HG02571 (cell line): ENCODE results near the gene PARS2.

Experiments
- ATAC-seq: cut with Tn5 transposase; IDR thresholded peaks from one replicate; pipeline ENCODE4 v1.9.1; 2021; ENCODE audit warnings: mild to moderate bottlenecking, moderate library complexity; ENCODE audit not compliant: unreplicated experiment

The PARS2 gene

DNA sequence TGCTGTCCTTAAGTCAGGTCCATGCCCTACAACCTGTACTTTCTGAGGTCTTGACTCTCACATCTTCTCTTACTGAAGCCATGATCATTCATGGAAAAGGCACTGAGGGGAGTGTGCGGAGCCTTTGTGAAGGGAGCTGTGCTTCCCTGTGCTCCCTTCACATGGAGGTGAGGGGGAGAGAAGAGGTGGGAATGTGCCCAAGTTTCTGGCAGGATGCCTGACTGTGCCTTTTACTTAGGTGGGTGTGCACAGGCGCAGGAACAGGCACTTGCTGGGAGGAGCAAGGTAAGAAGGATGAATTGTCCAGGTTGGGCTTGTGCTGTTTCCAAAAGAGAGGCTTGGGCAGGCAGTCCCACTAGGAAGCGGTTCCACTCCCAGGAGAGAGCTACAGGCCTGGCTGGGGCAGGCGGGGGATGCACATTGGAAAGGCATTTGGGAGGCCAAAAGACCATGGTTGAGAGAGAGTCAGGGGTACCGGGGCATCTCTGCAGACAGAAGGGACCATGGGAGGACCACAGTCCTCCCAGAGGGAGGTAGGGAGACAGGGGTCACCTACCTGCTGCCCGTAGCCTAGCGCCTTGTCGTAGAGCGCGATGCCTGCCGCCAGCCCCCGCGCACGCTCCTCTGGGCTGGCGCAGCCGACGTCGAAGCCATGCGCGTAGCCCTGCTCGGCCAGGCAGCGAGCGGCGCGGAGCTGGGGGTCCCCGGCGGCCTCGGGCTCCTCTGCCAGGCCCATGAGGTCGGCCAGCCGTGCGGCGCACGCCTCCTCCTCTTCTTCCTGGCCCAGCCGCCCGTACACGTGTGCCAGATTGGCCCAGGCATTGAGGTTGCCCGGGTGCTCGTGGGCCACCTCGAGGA lies 35.9 kb upstream of the PARS2 start:
- ATAC-seq: no peak

DNA sequence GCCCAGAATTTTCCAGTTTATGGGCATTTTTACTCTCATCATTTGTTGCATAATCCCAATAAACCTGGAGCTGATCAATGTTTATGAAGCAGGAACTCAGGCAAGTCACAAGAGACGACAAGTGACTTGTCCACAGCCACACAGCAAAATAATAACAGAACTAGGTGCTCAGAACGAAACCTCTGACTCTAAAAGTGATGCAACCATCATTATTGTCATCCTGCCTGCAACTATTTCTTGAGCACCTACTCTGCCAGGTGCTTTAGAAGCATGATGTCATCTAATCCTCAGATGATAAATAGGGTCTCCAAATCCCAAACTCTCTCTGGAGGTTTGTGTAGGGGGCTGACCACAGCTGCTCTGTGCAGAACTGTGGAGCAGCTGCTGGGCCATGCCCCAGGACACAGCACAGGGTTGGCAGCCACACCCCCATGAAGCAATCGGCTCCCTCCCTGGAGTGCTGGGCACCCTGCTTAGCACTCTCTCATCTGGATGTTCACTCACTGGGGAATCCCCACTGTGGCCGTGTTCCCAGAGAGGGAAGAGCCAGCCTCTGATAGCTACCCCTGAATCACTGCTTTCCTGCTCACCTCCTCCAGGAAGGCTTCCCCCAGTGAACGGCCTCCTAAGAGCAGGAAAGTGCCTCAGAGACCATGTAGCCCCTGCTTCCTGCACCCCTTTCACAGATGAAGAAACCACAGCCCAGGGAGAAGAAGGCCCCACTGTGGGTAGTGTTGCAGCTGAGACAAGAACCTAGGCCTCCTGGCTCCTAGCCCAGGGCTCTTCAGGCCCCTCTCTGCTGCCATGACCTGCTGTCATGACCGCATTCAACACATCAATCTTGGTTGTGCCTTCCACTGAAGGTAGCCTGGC lies 34.7 kb upstream of the PARS2 start:
- peak; percentile 33 for ATAC-seq

DNA sequence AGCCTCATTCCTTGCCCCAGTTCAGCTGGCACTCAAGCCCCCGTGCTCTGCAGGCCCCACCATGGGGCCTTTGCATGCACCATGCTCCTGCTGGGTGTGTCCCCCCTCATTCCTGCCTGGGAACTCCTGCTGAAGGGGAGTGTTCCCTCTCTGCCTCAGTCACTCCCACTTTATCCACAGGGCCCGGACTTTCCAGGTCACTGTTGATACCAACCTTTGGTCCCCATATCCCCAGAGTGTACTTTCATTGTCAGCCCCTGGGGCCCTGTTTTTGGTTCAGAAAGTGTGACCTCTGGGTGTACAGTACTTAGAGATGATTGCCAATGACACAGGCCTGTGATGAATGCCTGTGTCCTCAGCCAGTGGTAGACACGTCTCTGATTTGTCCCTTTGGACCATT lies 33.9 kb upstream of the PARS2 start:
- ATAC-seq: no peak

DNA sequence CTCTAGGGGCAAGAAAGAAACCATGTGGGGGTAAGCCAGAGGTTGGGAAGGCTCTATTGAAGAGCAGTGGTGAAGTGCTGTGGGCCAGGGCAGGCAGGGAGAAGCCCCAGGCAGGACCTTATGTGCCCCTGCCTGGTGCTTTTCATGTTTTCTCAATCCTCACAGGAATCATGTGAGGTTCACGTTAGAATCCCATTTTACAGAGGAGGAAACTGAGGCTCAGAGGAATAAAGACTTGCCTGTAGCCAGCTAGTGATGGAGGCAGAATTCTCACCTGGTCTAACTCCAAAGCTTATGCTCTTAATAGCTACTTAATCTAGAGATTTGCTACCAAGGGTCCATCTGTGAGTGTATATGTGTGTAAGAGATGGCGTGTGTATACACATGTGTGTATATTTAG lies 32.6 kb upstream of the PARS2 start:
- no peak for ATAC-seq

DNA sequence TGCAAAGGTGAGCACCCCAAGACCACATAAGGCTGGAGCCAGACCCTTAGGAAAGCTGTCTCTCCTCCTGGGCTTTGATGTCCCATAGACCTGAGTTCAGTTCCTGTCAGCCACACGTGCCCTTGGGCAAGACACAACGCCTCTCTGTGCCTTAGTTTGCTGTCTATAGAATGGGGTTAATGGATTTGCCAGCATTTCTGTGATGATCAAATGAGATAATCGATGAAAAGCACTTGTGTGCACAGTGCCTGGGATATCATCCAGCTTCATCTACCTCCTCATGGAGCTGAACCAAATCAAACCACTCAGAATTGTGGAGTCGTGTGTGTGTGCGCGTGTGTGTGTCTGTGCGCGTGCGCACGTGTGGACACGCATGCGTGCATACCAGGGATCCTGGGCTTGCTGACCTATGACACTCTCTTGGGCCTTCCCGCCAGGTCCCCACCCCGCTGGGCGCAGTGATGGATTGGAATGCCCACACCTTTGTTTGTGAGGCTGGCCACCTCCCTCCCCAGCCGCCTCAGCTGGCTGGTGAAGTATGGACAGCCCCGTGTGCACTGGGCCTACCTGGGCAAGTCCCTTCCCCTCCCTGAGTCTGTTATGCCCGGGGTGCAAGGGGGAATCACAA lies 31.6 kb upstream of the PARS2 start:
- no peak for ATAC-seq

DNA sequence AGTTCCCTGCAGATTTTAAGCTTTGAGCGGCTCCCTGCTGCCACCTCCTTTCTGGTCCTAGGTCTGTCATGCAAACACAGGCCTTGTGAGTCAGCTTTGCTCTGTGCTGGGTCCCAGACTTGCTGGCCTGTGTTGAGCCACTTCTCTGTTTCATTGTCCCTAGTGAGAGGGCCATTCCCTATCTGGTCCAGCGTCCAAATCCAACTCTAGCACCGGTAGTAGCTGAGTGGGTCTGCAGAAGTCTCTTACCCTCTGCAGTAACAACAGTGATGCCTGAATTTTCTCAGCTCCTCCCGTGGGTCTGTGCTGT lies 31.0 kb upstream of the PARS2 start:
- ATAC-seq: no peak

DNA sequence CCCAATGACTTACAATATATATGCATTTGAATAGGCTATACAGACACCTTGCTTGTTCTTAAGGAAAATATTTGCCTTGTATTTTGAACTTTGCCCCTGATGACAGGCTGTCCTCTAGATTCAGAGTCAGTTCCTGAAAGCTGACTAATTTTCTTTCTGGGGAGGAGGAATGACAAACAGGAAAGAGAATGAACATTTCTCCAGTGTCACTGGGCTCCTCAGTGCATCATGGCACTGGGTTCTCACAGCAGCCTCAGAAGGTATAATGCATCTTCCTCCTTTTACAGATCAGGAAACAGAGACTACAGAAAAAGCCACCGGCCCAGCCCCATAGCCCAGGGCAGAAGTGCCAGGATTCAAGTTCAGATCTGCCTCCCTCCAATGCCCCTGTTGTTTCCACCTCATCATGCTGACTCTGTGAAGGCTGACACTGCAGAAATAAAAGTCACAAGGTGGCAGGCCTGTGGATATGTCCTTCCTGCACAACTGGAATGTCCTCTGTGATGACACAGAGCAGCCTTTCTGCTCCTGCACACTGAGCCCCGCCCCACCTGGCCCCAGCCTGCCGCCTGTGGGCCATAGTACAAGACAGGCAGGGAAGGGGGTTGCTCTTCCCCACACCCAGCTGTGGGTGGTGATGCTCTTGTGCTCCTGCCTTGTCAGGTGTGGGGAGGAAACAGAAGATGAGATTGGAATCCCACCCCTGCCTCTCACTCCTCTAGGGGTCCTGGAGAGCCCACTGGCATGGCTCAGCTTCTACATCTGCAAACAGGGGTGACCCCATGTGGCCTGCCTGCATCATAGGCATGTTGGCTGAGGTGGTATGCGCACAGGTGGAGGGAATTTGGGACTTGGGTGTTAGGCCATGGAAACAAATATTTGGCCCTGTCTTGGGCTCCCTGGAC lies 30.4 kb upstream of the PARS2 start:
- no peak for ATAC-seq

DNA sequence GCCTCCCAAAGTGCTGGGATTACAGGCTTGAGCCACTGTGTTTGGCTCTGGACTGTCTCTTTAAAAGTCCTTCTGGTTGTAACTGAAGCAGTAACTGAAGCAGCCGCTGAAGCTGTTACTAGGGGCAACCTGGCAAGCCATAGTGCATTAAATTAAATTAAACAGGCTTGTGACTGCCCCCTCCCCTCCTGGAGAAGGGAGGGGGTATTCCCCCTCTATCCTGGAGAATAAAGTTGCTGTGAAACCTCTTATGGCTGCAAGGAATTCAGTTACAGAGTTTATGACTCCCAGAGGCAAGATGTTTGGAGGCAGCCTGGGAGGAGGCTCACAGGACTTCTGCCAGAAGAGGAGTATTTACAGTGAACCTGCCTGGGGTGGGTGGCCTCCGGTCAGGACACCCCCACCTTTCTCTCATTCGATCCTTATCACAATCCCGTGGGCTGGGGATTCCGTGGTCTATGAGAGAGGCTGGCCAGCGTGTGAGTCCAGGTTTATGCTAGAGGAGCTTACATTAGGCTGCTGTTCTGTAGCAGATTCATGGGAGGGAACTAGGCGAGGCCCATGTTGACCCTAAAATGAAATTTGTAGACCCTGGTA lies 28.5 kb upstream of the PARS2 start:
- ATAC-seq: no peak

DNA sequence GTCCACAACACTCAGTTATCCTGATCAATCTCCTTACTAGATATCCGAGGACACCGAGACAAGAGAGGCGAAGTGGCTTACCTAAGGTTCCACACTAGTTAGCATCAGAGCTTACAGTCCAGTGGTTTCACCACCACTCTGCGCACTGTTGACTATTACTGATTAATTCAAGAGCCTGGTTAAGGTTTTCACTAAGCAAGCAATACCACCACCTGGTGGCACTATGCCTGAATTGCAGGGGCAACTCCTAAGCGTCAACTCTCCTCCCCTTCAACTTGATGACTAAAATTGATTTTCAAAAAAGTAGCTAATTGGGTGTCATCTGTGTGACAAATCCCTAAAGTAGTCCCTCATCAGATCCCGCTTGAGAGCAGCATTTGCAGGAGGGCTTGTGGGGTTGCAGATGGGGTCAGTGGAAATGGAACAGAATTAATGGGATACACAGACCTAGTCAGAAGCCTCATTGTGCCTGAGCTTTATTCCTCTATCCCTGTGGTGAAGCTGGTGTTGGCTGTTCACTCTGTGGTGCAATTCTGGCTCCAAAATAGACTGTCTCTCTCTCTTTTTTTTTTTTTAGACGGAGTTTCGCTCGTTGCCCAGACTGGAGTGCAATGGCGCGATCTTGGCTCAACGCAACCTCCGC lies 27.7 kb upstream of the PARS2 start:
- no peak for ATAC-seq

DNA sequence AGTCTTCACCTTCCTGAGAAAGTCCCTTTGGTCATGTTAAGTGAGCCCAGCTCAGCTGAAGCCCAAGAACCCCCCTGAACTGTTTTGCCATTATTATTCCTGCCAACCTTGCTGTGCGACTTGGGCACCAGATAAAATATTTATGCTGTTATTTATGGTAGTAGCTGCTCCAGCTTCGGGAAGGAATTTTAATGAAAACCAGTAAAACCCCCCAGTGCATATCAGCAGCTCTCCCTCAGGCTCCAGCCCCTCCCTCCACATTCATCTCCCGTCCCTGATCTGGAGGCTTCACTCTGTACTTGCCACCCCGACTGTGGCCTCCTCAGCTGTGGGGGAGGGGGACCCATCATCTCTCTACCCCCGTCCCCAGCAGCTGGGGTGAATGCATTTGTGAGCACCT lies 24.1 kb upstream of the PARS2 start:
- ATAC-seq: no peak

DNA sequence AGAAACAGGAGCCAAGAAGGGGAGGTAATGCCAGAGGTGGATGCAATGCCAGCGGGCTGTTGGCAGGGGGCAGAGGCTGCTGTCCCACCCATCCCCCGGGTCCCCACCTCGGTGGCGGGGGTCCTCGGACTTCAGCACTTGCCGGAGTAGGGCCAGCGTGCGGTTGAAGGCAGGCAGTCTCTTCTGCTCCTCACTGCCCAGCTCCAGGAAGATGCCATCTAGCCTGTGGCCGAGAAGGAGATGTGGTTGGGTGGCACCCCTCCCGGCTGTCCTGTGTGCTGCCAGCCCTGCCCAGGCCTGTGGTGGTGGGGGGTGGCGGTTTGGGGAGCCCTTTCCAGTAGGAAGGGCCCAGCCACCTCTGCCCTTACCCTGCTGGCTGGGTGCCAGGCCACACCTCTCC lies 23.3 kb upstream of the PARS2 start:
- no peak for ATAC-seq

DNA sequence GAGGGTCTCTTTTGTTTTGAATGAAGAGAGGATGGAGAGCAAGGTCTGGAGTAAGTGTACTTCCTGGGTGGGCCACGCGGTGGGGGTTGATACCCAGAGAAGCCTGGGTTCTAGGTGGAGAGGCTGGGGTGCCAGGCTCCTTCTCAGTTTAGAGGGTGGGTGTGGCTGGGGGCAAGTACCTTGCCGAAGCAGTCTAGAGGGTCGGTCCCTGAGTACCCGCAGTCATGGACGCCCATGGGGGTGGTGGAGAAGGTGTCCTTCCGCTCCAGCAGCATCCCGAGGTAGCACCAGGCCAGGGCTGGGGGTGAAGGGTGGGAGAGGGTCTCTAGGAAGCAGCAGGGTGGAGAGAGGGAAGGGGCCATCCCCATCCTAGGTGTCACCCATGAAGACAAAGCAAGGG lies 22.5 kb upstream of the PARS2 start:
- no peak for ATAC-seq

DNA sequence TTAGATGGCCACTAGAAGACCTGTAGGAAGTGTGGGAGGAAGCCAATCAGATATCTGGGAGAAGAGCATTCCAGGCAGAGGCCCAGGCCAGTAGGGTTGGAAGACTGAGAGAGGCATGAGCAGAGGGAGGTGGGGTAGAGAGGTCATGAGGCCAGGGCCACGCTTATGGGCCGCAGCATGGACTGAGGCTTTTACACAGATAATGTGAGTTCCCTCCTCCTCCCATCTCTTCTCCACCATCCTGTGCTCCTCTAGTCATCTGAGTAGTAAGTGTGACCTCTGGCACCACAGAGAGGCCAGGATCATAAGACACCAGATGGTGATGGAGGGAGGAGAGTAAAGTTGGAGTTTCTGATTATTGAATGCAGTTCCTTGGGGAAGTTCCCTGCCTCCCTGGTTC lies 19.7 kb upstream of the PARS2 start:
- ATAC-seq: no peak

DNA sequence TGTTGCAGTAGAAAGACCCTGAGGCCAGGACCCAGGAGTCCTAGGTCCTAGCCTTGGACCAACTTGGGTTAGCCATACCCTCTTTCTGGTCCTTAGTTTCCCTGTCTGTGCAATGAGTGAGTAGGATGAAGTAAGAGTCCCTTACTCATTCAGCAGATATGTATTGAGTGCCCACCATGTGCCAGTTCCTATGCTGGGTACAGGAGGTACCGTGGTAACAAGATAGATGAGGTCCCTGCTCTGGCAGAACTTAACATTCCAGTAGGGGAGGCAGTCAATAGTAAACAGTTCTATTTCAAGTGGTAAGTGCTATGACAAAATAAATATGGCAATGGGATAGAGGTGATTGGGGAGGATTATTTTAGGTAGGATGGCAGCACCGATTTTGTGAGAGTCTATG lies 18.3 kb upstream of the PARS2 start:
- no peak for ATAC-seq

DNA sequence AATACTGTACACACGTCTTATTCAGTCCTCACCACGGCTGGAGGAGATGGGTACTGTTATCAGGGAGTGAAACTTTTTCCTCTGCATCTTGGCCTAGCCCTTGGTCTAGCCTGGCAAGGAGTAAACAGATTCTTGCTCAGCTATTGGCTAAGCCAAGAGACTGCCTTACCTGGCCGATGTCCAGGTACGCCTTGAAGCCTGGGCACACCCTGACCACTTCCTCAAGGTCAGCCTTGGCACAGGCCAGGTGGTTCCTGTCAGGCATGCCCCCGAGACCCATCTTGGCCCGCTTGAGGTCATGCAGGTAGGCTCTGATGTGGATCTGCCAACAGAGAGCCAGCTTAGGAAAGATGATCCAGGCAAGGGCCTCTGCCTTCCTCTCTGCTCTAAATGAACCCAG lies 17.8 kb upstream of the PARS2 start:
- no peak for ATAC-seq

DNA sequence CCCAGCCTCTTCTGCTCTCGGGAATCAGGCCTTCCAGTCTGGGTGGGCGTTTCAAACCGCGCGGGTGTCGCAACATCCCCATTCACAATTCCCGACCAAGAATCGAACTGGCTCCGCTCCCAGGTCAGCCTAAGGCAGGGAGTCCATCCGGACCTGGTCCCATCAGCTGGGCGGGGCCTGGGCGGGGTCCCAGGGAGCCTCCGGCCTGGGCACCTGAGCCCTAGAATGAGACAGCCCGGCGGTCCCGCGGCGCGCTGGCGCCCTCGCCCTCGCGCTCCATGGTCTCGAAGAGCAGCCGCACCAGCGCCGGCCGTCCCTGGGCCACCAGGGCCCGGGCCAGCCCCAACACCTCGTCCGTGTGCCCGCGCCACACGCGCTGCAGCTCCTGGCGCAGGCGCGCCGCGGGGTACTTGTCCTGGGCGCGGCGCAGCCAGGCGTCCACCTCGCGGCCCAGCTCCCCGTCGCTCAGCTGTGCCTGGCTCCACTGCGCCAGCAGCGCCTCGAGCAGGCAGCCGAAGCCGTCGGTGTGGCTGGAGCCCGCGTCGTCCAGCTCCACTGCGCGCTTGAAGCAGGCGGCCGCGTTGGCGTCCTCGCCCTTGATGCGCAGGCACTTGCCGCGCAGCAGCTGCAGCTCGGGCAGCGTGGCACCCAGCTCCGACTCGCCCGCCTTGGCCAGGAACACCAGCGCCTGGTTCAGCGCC lies 16.9 kb upstream of the PARS2 start:
- no peak for ATAC-seq

DNA sequence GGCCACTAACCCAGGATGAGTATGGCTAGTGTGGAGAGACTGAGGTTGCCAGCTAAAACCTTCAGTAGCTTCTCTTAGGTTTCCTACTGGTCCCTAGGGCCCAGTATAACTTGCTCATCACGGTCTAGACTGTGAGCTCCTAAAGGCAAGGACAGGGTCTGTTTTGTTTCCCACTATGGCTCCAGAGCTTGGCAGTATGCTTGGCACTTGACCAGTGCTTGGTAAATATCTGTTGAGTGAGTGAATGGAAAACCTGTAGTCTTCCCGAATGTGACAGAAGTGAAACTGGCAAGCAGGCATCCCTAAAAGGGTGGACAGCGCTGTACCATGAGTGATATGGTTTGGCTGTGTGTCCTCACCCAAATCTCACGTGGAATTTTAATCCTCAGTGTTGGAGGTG lies 13.1 kb upstream of the PARS2 start:
- ATAC-seq: no peak

DNA sequence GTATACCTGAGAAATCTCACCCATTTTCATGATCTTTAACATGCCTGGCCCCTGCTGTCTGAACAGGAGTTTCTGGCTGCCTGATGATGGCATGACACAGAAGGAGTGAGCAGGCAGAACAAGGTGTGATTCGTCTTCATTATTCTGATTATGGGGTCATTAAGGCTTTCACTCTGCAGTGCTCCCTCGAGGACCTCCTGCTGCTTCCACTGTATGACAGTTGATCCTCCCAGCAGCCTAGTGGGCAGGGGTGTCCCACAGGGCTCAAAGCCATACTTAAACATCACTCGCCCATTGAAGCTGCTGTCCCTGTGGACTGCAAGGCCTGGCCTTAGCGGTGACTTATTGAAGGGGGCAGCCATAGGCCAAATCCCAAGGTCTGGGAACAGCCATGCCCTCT lies 12.7 kb upstream of the PARS2 start:
- no peak for ATAC-seq
